NT2/D1 (cell line): ENCODE measurements around the gene CNOT2.
A peak's percentile ranks its signal among the peaks of the same experiment; 100 is the strongest.

ENCODE experiments used
- DNase-seq: peaks from one replicate; pipeline ENCODE4 v3.0.0-alpha.2; 2011; ENCODE audit warnings: low read depth, low spot score
- H3K27me3 ChIP-seq: 2 replicates; pipeline ENCODE4 v1.6.0; 2011; ENCODE audit warnings: mild to moderate bottlenecking; ENCODE audit not compliant: insufficient read length, insufficient read depth
- H3K36me3 ChIP-seq: 2 replicates; pipeline ENCODE4 v1.6.1; 2011; ENCODE audit warnings: mild to moderate bottlenecking, low read length, mixed read lengths; ENCODE audit not compliant: insufficient read depth, insufficient read length
- H3K4me1 ChIP-seq: 2 replicates; pipeline ENCODE4 v1.5.1; 2011; ENCODE audit not compliant: insufficient read depth, insufficient read length
- H3K4me3 ChIP-seq: 2 replicates; pipeline ENCODE4 v1.5.1; 2011; ENCODE audit warnings: low read depth; ENCODE audit not compliant: insufficient read length
- H3K9ac ChIP-seq: 2 replicates; pipeline ENCODE4 v1.6.0; 2011; ENCODE audit warnings: low read depth; ENCODE audit not compliant: insufficient read length
- H3K9me3 ChIP-seq: 2 replicates; pipeline ENCODE4 v1.5.1; 2011; ENCODE audit warnings: mild to moderate bottlenecking, low read length; ENCODE audit not compliant: insufficient read depth
- SUZ12 ChIP-seq: IDR thresholded peaks from 2 replicates; pipeline ENCODE4 v1.6.1; 2011; ENCODE audit not compliant: insufficient read length, insufficient read depth; ENCODE audit errors: extremely low read depth
- YY1 ChIP-seq: IDR thresholded peaks from 2 replicates; pipeline ENCODE4 v1.6.1; 2011; ENCODE audit not compliant: insufficient read length, insufficient read depth
- ZNF274 ChIP-seq: IDR thresholded peaks from 2 replicates; pipeline ENCODE4 v1.6.1; 2011; ENCODE audit warnings: mild to moderate bottlenecking, low read depth, low read length

CNOT2 gene

DNA sequence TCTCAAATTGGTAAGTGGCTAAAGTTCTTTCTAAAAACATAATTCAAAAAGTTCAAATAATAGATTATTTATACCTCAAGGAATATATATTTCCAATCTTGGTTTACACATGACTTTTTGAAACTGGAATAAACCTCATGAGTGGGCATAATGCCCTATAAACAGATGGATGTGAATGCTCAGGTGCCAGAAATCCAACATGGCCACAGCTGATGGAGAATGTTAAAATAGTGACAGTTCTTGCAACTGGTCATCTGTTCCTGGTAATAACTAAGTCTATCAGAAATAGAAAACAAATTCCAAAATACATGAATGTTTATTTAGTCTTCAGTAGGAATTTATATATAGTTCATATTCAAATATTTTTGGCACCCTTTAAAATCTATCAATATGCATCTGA is 21.6 kb upstream of the CNOT2 start:
- TF ChIP-seq SUZ12, result no peak
- TF ChIP-seq ZNF274, result no peak
- TF ChIP-seq YY1, result no peak
- no peak for DNase-seq
- Histone ChIP-seq H3K36me3 (no peaks in the 10 kb centered on the region), H3K27me3 (no peaks in the 10 kb centered on the region), H3K9ac (no peak overlapping the region), H3K4me3 (no peak overlapping the region), H3K4me1 (no peaks in the 10 kb centered on the region), H3K9me3 (no peaks in the 10 kb centered on the region)

- H3K9ac ChIP-seq, result no peak overlapping the region
- no peak for DNase-seq
- H3K27me3 ChIP-seq, result no peaks in the 10 kb centered on the region
- H3K4me1 ChIP-seq, result no peaks in the 10 kb centered on the region
- TF ChIP-seq SUZ12 (no peak), YY1 (no peak), ZNF274 (no peak)
- no peaks in the 10 kb centered on the region for H3K36me3 ChIP-seq
- no peak overlapping the region for H3K4me3 ChIP-seq
- H3K9me3 ChIP-seq, result no peaks in the 10 kb centered on the region
These were observed 15.3 kb upstream of the CNOT2 start for GRCh38 chr12:70227911-70228310.

DNA sequence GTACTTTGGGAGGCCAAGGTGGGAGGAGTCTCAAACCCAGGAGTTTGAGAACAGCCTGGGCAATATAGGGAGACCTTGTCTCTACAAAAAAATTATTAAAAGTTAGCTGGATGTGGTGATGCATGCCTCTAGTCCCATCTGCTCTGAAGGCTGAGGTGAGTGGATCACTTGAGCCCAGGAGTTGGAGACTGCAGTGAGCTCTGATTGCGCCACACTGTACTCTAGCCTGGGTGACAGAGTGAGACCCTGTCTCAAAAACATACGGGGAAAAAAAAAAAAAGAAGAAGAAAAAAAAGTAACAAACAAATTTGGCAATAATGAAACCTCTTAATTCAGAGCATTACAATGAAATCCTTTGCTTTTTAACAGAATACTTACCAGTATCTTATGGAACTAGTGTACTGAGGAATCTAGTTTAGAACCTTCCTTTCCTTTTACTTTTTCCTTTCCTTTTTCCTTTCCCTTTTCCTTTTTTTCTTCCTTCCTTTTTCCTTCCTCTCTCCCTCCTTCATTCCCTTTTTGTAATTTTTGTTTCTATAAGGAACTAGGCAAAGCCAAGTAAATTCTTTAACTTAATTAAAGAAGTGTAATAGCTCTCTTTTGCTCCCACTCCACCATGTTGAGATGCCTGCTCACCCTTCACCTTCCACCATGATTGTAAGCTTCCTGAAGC is 12.2 kb upstream of the CNOT2 start:
- Histone ChIP-seq H3K27me3 (no peaks in the 10 kb centered on the region), H3K9me3 (no peaks in the 10 kb centered on the region), H3K4me3 (no peak overlapping the region), H3K9ac (no peak overlapping the region), H3K36me3 (no peaks in the 10 kb centered on the region), H3K4me1 (no peaks in the 10 kb centered on the region)
- DNase-seq, result no peak
- TF ChIP-seq SUZ12, result no peak
- no peak for TF ChIP-seq YY1
- TF ChIP-seq ZNF274, result no peak

DNA sequence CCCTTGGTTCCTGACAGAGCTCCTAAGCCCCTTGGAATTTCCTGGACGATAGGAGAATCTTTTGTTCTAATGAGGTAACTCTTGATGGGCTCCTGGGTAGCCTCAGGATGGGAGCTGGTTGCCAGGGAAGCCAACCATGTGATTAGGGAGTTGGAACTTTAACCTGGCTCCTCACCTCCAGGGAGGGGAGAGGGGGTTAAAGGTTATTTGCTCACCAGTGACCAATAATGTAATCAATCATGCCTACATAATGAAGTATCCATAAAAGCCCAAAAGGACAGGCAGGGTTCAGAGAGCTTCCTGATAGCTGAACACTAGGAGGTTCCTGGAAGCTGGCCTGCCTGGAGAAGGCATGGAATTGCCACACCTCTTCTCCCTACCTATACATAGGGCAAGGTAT is 6.2 kb upstream of the CNOT2 start:
- TF ChIP-seq YY1 (no peak), ZNF274 (no peak), SUZ12 (no peak)
- no peak overlapping the region for H3K4me3 ChIP-seq
- peak; percentile 60 for DNase-seq
- H3K36me3 ChIP-seq, result peaks cover 22% of the 10 kb centered on the region
- no peaks in the 10 kb centered on the region for H3K9me3 ChIP-seq
- no peak overlapping the region for H3K9ac ChIP-seq
- no peaks in the 10 kb centered on the region for H3K4me1 ChIP-seq
- no peaks in the 10 kb centered on the region for H3K27me3 ChIP-seq

- no peaks in the 10 kb centered on the region for H3K4me1 ChIP-seq
- no peaks in the 10 kb centered on the region for H3K27me3 ChIP-seq
- no peaks in the 10 kb centered on the region for H3K9me3 ChIP-seq
- H3K9ac ChIP-seq, result no peak overlapping the region
- peaks cover 37% of the 10 kb centered on the region for H3K36me3 ChIP-seq
- TF ChIP-seq YY1 (no peak), SUZ12 (no peak), ZNF274 (no peak)
- no peak for DNase-seq
- no peak overlapping the region for H3K4me3 ChIP-seq
These were observed 2.6 kb upstream of the CNOT2 start for GRCh38 chr12:70240673-70241072.

- peak overlapping the region; percentile 98 for H3K4me3 ChIP-seq
- H3K27me3 ChIP-seq, result no peaks in the 10 kb centered on the region
- H3K36me3 ChIP-seq, result peaks cover 40% of the 10 kb centered on the region
- DNase-seq, result no peak
- H3K9ac ChIP-seq, result peak overlapping the region; percentile 96
- H3K9me3 ChIP-seq, result no peaks in the 10 kb centered on the region
- TF ChIP-seq ZNF274, result no peak
- no peak for TF ChIP-seq YY1
- TF ChIP-seq SUZ12, result no peak
- no peaks in the 10 kb centered on the region for H3K4me1 ChIP-seq
These were observed 1.4 kb upstream of the CNOT2 start for GRCh38 chr12:70241845-70242244.

DNA sequence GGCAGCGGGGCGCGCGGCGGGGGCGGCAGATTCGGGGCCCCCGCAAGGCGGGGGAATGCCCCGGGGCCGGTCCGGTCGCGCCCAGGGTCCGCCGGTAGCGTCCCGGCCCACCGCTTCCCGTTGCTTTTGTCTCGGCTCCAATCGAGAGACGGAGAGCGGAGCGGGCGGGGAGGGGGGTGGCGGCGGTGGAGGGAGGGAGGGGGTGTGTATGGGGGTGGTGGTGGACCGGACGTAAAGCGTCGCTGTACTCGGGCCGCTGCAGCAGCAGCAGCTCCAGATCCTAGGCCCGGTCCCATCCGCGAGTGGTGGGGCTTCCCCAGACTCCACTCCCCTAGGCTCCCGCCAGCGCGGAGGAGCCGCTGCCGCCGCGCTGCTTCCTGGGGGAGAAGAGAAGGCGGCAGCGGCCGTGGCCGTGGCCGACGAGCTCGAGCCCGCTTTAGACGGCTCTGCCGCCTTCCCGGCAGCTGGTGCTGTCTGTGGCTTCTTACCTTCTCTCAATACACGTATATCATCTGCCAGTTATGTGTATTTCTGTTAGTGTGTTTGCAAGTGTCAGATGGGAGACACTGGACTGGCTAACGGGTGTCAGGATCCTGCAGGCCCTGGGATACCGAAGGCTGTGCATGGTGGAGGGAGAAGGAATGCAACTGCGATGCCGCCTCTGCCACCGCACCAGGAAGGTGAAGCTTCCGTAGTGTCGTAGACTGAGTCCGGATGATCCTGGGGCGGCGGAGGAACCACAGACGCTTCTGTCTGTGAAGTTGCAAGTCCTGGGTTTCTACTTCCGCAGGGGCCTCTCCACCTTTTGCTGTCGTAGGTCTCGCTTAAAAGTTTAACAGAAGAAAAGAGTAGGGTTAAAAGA is 508 bp downstream of the CNOT2 start:
- Histone ChIP-seq H3K4me3 (peak overlapping the region; percentile 98), H3K36me3 (peaks cover 45% of the 10 kb centered on the region), H3K9me3 (no peaks in the 10 kb centered on the region), H3K27me3 (no peaks in the 10 kb centered on the region), H3K9ac (peak overlapping the region; percentile 98), H3K4me1 (no peaks in the 10 kb centered on the region)
- peak; percentile 33 for DNase-seq
- TF ChIP-seq SUZ12 (no peak), YY1 (no peak), ZNF274 (no peak)

- TF ChIP-seq YY1, result no peak
- no peak for TF ChIP-seq ZNF274
- TF ChIP-seq SUZ12, result no peak
- Histone ChIP-seq H3K27me3 (no peaks in the 10 kb centered on the region), H3K4me1 (no peaks in the 10 kb centered on the region), H3K9me3 (no peaks in the 10 kb centered on the region), H3K36me3 (peaks cover 49% of the 10 kb centered on the region), H3K9ac (peak overlapping the region; percentile 98), H3K4me3 (peak overlapping the region; percentile 98)
- DNase-seq, result no peak
These were observed 1.2 kb downstream of the CNOT2 start for GRCh38 chr12:70244409-70244808.
